Amygdala (tissue), 56 donors: ENCODE results near the gene SOX6.

Experiments used
- DNase-seq, 56 donors: peaks; one replicate each; lab custom pipeline; 2025; lab: John Stamatoyannopoulos, UW

The SOX6 gene

DNA sequence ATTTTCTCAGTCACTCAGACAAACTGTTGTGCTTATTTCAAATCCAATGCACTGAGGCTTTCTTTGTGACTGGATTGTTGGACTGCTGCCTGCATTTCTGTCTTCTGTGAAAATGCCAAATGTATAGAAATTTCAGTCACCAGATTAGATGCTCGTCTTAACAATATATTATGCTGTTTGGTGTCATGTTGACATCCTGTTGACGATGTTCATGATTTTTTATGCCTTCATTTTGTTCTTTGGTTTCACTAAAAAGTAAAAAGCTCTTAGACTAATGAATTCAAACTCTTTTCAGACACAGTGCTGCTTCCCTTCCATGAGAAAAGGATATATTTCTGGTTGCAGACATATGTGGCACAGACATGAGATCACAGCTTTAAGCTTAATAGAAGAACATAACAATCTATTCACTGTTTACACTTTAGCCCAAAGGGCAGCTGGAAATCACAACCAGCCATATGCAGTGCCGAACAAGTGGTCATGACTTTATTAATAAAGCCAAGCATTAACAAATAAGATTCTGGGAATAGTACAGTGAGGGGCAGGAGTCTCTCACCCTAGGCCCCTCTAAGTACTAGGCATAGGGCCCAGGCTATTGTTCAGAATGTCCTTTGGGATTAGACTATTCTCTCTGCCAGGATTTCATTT, 9.4 kb upstream of the SOX6 start:
- DNase-seq: peak in 3 of 56 donors; percentile 1 to 11 (median 8)

DNA sequence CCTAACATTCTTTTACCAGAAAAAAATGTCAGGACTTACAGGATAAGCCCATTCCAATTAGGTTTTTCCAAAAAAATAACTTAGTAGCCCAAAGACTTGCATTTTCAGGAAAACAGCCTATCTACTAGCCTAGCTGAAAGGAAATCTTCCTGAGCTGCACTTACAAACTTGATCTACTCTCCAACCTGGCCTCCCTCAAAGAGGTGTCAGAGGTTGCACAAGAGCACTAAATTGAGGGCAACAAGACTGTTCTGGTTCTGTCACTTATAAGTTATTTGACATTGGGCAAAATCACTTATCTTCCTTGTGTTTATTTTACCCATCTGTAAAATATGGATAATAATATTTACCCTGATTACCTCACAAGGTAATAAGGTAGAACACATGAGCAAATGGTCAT, 7.9 kb upstream of the SOX6 start:
- no peak for DNase-seq

DNA sequence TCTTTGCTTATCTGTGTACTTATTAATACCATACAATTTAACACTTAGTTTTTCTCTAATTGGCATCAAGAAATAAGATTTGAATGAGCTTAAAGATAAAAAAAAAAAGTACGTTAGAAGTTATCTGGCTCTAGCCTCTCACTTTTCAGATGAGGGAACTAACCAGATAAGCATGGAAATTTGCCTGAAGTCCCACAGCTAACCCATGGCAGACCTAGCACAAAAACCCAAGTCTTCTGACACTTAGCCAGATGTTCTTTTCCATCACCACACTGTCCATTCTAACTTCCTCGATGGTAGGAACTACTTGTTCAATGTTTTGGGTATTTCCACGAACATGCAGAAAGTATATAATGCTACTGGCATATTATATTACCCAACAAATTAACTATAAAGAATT, 7.4 kb upstream of the SOX6 start:
- DNase-seq: no peak

DNA sequence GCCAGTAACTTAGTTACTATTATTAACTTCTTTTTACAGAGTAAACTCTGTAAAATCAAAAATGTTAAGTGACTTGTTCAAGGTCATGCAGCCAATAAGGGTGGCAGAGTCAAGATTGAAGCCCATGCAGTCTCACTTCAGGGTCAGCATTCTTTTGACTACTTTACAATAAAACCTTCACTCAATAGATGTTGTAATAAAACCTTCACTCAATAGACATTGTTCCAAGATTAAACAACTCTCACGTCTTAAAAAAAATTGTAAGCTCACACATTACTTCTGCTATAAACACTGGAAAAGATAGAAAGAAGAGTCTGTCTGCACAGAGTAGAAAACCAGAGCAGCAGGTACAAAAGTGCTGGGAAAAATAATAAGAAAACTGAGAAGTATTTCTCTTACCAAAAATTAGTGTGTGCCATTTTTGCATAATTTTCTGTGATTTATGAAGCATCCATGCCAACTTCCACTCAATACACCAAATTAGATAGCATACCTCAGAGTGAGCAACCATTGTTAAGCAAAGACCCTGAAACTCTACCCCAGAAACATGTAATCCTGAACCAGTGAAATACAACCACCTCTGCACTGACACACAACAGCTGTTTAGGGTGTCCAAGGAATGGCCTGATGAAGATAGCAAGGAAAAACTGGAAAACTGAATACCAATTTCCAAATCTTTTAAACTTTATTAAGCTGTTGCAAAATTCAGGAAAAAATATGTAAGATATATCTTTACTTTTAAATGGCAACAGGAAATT, 4.9 kb upstream of the SOX6 start:
- DNase-seq: no peak

DNA sequence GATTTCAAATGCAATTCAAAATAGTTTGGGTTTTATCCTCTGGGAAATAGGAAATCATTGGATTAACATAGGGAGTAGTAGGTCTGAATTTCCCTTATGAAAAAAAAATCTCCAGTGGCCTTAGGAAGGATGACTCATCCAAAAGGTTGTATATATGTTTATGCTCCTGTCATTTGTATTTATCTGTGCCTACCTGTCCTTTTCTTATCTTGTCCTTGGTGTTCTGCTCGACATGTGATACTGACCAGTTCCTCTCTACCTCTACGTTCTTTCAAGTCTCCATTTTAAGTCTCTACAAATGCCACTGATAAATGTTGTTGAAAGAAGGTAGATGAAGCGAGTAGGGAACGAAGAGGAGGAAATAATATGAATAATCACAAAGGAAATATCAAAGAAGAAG, 3.0 kb upstream of the SOX6 start:
- no peak for DNase-seq

DNA sequence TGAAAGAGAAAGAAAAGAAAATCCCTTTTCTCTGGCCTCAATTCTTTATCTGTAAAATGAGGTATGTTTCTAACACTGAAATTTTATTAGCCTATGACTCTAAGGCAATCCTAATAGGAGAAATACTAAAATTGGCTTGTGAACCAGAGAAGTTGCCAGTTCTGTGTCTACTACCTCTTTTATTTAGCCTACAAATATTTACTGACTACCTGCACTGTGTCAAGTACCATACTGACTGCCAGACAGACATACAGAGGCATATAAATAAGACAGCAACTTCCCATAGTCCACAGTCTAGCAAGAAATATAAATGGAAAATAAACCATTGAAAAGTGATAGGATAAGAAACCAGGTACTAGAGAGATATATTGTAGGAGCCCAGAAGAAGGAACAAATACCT, 2.4 kb upstream of the SOX6 start:
- no peak for DNase-seq

DNA sequence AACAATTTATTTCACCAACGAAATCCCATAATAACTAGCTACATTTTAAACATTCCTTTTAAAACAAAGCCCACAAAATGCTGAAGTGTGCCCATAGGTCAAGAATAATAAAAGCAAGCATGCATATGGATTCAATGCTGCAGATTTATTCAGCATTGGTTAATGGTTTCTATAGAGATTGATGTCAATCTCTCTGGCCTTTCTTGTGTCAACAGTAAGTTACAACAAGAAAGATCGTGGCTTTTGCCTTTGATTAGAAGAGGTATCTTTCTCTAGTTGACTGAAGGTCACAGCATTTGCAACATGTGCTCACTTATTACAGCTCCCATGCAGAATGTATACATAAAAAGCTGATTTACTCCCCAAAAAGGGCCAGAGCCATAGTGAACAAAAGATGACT, 1.4 kb upstream of the SOX6 start:
- DNase-seq: no peak

DNA sequence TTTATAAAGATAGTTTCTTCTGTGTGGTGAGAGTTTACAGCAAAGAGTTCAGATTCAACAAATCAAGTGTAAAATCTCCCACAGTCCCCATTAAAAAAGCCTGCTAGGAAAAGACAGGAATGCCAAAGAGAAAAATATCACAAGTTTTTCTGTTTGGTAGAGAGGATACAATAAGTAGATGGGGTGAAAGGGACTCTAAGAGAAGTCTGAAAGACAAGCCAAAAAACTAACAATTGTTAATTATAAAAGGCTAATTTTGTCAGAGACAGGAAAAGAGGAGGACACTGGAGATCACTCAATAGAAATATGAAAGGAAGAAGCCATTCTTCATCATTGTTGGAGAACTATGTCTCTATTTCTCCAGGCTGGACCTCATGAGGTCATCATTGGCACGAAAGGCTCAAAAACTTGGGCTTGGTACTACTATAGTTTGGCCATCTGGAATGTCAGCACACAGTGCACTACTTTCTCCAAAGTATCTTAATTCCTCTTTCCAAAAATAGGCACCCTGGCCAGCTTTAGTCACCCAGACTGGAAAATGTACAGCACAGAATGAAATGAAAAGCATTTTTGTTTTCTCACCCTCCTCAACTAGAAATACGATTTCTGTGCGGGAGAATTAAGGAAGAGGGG, 531 bp upstream of the SOX6 start:
- DNase-seq: peak in 16 of 56 donors; percentile 2 to 40 (median 8)

DNA sequence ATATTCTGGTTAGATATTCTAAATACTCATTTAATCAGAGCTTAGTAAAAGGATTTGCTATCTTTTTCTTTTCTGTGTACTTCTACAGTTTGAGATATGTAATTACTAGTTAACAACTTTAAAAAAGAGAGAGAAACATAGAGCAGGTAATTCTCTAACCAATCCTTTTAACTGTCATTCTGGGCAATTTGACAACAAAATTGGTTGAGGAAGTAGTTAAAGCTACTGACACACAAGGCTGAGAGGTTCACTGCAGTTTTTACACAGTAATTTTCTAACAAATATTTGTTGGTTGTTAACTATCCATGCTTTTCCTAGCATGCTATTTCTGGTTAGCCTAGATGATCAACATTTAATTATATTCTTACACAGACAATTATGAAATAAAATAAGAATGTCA, 3.6 kb downstream of the SOX6 start:
- DNase-seq: no peak

DNA sequence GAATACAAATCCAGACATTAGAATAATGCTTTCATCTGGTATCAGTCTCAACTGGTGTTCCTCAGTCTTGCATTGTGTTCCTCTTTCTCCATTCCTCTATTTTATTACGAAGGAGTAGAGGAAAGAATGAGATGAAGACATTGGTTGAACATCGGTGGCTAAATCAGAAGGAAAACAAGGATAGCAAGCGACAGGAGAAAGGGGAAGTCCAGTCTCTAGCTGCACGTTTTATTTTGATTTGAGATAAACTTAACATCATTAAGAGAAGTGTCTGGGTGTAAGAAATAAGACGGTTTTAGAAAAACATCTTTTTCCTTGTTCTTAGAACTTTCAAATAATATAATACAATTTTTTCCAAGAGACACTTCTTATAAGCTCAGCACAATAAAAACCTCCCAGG, 6.2 kb downstream of the SOX6 start:
- no peak for DNase-seq

DNA sequence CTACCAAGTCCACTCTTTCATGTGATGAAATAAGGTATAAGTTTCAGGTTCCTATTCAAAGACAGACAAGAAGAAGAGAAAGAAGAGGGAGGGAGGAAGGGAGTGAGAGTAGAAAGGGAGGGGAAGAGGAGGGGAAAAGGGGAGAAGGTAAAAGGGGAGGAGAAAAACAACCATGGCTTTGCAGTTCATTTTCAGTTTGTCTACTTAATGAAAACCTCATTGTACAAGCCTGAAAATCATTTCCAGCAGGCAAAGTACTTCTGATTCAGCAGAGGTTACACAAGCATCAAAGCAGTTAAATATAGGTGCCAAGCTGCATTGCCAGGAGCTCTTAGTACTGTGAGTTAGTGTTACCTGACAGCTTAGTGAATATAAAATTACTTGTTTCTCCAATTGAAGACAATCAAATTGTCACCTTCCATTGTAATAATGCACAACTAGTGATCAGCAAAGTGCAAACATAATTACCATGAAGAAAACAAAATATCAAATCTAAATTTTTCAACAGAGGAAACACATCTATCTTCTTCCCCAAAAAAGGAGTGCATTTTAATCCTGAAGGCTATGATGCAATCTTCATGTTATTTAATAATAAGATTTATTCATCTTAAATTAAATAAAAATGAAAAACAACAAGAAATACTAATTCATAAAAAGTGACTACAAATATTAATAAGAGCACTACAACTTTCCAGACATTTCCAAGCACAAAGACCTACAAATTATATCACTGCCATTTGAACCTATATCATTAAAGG, 8.2 kb downstream of the SOX6 start:
- no peak for DNase-seq

DNA sequence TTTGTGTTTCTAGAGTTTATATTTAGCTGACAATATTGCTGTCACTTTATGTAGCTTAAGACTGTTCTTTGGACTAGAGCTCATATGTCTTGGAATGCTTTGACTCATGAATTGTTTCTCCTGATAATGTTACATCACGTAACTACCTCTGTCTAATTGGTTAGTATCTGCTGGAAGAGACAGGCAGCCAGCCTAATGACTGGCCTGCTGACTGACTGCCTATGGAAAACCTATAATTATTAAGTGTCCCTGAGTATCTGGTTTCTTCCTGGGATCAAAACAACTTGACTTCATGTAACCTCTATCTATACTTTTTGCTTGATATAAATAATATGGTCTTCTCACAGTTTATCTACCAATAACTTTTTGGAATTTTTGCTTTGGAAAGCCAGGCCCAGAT, 9.4 kb downstream of the SOX6 start:
- DNase-seq: no peak

DNA sequence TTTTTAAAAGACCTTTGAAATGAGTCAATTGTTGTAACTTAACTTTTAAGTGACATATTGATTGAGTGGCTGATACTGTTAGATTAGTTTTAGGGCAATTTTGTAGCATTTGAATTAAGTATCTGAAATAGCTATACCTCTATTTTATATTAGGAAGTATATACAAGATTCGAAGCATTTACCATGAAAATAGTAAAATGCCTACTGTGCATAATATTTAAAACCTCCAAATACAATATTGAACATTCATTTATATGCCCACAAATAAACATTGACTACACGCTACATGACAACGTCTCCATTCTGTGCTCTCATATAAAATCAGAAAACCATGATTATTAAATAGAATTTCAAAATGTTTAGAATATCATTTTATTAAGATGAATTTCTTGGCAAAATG, 14.5 kb downstream of the SOX6 start:
- no peak for DNase-seq

DNA sequence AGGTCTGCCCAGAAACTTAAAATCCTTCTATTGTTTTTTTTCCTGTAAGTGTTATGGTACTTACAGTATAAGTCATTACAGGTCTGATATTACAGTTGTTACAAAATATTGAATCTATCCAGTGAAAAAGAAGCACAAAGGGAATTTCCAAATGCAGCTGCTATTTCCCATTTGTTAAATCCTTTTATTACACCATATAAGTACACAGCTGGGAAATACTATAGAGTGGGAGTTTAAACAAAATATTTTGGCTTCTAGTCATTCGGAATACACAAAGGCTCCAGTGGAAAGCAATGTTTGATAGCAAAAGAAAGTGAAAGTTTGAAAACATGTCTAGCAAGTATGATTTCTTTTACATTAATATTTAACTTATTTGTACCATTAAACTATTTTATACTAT, 18.0 kb downstream of the SOX6 start:
- DNase-seq: no peak

DNA sequence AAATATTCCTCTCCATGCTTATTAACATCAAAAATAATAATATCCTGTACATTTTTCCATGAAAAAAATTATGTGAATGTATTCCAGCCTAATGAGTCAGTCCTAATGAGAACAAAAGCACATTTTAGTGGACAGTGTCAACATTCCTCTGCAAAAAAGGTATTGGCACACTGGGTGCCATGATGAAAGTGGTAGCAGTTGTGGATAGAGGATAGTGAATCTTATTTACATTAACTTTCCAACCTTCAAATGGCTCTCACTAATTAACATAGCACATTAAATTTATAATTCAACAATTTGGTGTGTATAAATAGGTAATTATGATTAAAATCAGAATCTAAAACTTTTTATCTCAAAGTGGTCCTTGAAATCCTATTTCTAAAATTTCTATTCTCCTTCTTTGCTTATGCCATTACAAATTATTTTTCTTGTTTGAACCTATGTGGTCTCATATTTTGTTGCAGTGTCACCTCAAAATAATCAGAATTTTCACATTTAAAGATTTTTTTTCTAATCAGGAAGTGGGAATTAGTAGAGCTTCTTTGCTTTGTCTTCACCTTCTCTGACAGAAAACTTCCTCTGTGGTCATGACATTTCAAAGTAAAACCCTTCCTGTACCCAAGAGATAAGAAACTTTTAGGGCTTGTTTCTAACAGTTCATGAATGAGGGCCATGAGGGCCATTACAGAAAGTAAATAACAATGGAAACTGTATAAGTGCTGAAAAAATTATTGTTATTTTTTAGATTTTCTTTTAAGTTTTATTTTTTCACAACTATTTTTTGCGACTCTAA, 18.7 kb downstream of the SOX6 start:
- DNase-seq: no peak

DNA sequence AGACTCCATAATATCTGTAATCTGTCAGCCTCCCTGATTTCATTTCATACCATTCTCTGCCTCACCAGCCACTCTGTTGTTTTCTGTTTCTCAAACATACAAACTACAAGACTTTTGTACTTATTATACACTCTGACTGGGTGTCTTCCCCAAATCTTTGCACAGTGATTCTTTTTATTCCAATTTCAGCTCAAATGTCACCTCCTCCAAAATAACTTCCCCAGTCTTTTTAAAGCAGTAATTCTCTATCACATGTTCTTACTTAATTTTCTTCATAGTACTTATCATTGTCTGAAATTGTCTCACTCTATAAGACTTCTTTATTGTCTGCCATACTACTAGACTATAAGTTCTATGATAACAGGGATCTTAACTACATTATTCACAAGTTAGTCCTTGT, 19.6 kb downstream of the SOX6 start:
- DNase-seq: no peak

DNA sequence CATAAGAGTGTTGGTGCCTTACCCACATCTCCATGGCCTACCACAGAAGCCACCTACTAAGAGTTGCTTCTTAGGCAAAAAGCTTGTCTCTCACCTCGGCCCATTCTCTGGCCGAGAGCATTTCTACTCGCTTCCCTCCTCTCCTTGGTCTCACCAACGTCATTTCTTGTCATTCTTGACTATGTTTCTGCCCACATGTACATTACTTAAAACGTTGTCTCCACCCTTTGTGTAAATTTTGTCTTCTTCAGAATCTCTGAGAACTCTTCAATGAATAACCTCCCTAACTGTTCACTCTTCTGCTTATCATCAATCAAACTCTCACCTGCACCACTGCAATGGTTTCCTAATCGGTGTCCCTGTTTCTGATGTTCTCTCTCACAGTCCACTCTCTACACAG, 20.1 kb downstream of the SOX6 start:
- no peak for DNase-seq

DNA sequence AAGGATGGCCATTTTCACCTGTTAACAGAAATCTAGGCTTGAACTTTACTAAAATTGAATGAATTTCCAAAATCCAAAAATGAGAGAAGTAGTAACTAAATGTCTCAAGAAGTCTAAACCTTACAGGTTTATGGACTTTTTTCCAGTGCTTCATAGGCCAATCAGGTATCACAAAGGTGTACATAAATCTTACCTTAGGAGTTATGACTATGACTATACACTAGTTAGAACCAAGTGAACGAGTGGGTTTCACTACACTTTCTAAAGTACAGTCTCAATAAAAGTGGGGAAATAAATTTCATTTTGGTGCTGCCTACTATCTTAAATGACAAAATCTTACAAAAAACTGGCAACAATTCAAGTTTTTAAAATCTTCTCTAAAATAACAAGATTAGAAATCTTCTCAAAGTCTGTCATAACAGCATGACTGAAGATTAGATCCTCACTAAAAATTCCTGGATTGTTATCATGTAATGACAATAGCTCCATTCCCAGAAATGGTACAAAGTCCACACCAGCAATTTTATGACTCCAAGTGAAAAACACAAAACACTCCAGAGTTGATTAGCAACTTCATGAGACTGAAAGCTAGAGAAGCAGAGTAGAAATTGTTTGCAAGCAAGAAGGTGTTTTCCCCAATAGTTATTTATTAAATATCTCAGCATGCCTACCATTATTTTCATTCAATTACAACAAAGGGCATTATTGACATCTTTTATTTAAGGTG, 20.9 kb downstream of the SOX6 start:
- DNase-seq: no peak

DNA sequence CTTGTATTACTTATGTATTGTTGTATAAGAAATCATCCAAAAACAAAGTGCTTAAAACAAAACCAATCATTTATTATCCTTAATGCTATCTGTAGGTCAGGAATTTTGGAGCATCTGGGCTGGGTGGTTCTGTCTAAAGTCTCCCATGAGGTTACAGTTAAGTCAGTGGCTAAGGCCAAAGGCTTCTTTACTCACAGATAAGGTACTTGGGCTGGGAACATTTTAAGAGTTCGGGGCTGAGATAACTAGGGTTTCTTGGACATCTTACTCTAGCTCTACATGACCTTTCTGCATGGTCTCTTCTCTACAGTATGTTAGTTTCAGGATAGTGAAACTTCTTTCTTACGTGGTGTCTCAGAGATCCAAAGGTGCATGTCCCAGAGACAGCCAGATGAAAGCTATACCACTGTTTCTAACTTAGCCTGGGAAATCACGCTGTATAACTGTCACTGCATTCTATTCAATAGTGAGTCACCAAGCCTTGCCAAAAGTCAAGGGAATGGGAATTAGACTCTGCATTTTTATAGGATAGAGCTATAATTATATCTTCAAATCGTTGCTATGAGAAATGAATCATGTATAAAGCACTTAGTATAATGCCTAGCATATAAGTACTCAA, 29.6 kb downstream of the SOX6 start:
- DNase-seq: no peak
